ENCODE measurements around the gene DMD.

DNA sequence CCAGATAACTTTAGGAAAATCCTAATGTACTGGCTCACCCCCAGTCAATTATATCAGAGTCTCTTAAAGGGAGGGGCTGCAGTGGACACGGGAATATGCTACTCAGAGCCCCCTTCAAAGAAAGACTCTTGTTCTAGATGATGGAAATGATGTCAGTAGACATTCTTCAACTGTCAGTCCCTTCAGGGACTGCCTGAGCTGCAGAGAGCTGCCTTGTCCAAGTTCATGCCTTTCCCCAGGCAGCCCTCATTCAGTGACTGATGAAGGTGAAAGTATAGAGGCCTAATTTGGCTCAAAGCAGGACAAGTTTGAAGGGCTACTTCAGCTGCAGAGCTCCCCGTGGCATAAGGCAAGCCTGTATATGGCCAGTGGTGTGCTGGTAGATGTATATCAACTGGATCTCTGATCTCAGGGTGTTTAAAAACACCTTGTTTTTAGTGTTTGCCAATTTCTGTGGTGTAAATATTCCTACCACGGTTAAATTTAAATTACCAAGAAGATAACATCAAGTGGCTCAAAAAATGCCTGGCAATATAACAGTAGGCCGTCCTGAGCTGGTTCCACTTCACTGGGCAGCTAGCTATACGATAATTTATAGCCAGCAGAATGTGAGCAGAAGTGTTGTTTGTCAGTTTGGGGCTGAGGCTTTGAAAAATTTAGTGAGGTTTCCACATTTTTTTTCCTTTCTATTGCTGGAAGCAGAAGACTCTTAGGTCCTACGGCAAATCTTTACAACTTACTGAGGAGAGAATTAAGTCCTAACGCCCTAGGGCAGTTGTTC is 1390.7 kb downstream of the DMD start:
- TF ChIP-seq EZH2phosphoT487 (IDR thresholded peaks at IDR 0.05; ENCODE audit: insufficient read depth, low read depth) (no peak), EZH2 (IDR thresholded peaks at IDR 0.05; ENCODE audit: insufficient read depth, poor library complexity, severe bottlenecking) (no peak)

Measured in GM23248 (cell line).